GM23338 (cell line): Measurements from ENCODE around the gene COPZ1. TPM values are rescaled to one million over a fixed set of nuclear protein-coding genes. Genes with fewer than 3 reads are reported as not detected.

Source experiments
- ATAC-seq: fragments of 200-7000 bp; cut with Tn5 transposase; 3 replicates; pipeline ENCODE4 v1.9.1; 2020
- DNase-seq: peaks from one replicate; pipeline ENCODE4 v3.0.0-alpha.2; 2015; ENCODE audit warnings: low spot score
- H2AFZ ChIP-seq: fragments of 200-600 bp; sonication (generic); 2 replicates; pipeline ENCODE4 v1.8.0; 2016; ENCODE audit warnings: antibody characterized with exemption, mild to moderate bottlenecking, moderate library complexity
- H3F3A ChIP-seq: fragments of 200-600 bp; sonication (generic); replicated peaks from 2 replicates; pipeline ENCODE4 v1.8.0; 2017; ENCODE audit warnings: antibody characterized with exemption, mixed run types, low read depth
- H3K27ac ChIP-seq: fragments of 200-600 bp; sonication (generic); 2 replicates; pipeline ENCODE4 v1.6.1; 2016; ENCODE audit warnings: low read depth
- H3K27me3 ChIP-seq: fragments of 200-600 bp; sonication (generic); 2 replicates; pipeline ENCODE4 v1.8.0; 2016; ENCODE audit warnings: mild to moderate bottlenecking, mixed run types, moderate library complexity; ENCODE audit not compliant: insufficient read depth
- H3K36me3 ChIP-seq: fragments of 200-600 bp; sonication (generic); 2 replicates; pipeline ENCODE4 v1.8.0; 2016; ENCODE audit warnings: mild to moderate bottlenecking; ENCODE audit not compliant: insufficient read depth
- H3K4me1 ChIP-seq: fragments of 200-600 bp; sonication (generic); 2 replicates; pipeline ENCODE4 v1.8.0; 2016; ENCODE audit warnings: mild to moderate bottlenecking, moderate library complexity; ENCODE audit not compliant: insufficient read depth
- H3K4me2 ChIP-seq: fragments of 200-600 bp; sonication (generic); 2 replicates; pipeline ENCODE4 v1.7.1; 2017; ENCODE audit warnings: mixed run types
- H3K4me3 ChIP-seq: fragments of 200-600 bp; sonication (generic); 2 replicates; pipeline ENCODE4 v1.6.1; 2016; ENCODE audit warnings: mixed run types
- H3K79me2 ChIP-seq: fragments of 200-600 bp; sonication (generic); replicated peaks from 2 replicates; pipeline ENCODE4 v1.8.0; 2017; ENCODE audit warnings: mild to moderate bottlenecking; ENCODE audit not compliant: insufficient read depth
- H3K9me2 ChIP-seq: fragments of 200-600 bp; sonication (generic); 2 replicates; pipeline ENCODE4 v1.8.0; 2017; ENCODE audit not compliant: insufficient read depth
- H4K20me1 ChIP-seq: fragments of 200-600 bp; sonication (generic); replicated peaks from 2 replicates; pipeline ENCODE4 v1.8.0; 2017; ENCODE audit warnings: mild to moderate bottlenecking; ENCODE audit not compliant: insufficient read depth
- H3K27ac Mint-ChIP-seq: 2 replicates; pipeline ENCODE4 v1.8.0; 2020; ENCODE audit warnings: inconsistent platforms, mild to moderate bottlenecking, moderate library complexity, mixed read lengths
- H3K27me3 Mint-ChIP-seq: 3 replicates; pipeline ENCODE4 v1.8.0; 2022; ENCODE audit warnings: low read depth, mild to moderate bottlenecking, moderate library complexity, mixed read lengths, inconsistent platforms; ENCODE audit not compliant: insufficient read depth, poor library complexity
- H3K36me3 Mint-ChIP-seq: 3 replicates; pipeline ENCODE4 v1.8.0; 2021; ENCODE audit warnings: low read depth, mild to moderate bottlenecking, inconsistent platforms, moderate library complexity, mixed read lengths
- H3K4me1 Mint-ChIP-seq: 3 replicates; pipeline ENCODE4 v1.8.0; 2020; ENCODE audit warnings: mild to moderate bottlenecking, inconsistent platforms, mixed read lengths
- H3K4me3 Mint-ChIP-seq: 3 replicates; pipeline ENCODE4 v1.8.0; 2021; ENCODE audit warnings: moderate library complexity, mild to moderate bottlenecking, inconsistent platforms, mixed read lengths
- H3K9me3 Mint-ChIP-seq: 3 replicates; pipeline ENCODE4 v1.8.0; 2020; ENCODE audit warnings: moderate library complexity, mild to moderate bottlenecking, inconsistent platforms, mixed read lengths
- CREB1 ChIP-seq: fragments of 250-450 bp; sonication (Bioruptor Pico); IDR thresholded peaks from 2 replicates; pipeline ENCODE4 v1.5.0; 2020; ENCODE audit warnings: low read depth, mild to moderate bottlenecking, moderate library complexity
- EZH2 ChIP-seq: fragments of 200-600 bp; sonication (generic); IDR thresholded peaks from one replicate; pipeline ENCODE4 v1.8.0; 2017; ENCODE audit warnings: antibody characterized with exemption, mild to moderate bottlenecking, low read depth; ENCODE audit not compliant: unreplicated experiment
- EZH2phosphoT487 ChIP-seq: fragments of 200-600 bp; sonication (generic); IDR thresholded peaks from one replicate; pipeline ENCODE4 v1.8.1; 2018; ENCODE audit warnings: antibody characterized with exemption; ENCODE audit not compliant: unreplicated experiment
- JUNB ChIP-seq: IDR thresholded peaks from one replicate; pipeline ENCODE4 v1.6.1; 2016; ENCODE audit warnings: antibody characterized with exemption; ENCODE audit not compliant: unreplicated experiment
- NANOG ChIP-seq: IDR thresholded peaks from 2 replicates; pipeline ENCODE4 v1.6.1; 2016; ENCODE audit warnings: antibody characterized with exemption, borderline replicate concordance
- POLR2AphosphoS5 ChIP-seq: IDR thresholded peaks from 2 replicates; pipeline ENCODE4 v1.6.1; 2016; ENCODE audit warnings: antibody characterized with exemption, low read depth
- STAT1 ChIP-seq: IDR thresholded peaks from one replicate; pipeline ENCODE4 v1.6.1; 2016; ENCODE audit warnings: antibody characterized with exemption; ENCODE audit not compliant: unreplicated experiment
- ZNF114 ChIP-seq: fragments of 250-450 bp; sonication (Bioruptor Pico); IDR thresholded peaks from 2 replicates; pipeline ENCODE4 v1.5.0; 2020; ENCODE audit warnings: mild to moderate bottlenecking, moderate library complexity
- ZNF331 ChIP-seq: fragments of 250-450 bp; sonication (Bioruptor Pico); IDR thresholded peaks from 2 replicates; pipeline ENCODE4 v1.5.0; 2020; ENCODE audit warnings: low read depth, mild to moderate bottlenecking, moderate library complexity
- polyA plus RNA-seq: library from polyadenylated mRNA; unstranded; fragments of >200 nt; fragmentation: Nextera tagmentation; extraction: Ambion mirVana; gene quantifications from 2 replicates; pipeline ENCODE4 v1.2.1, GENCODE V29; 2016
- total RNA-seq: library from RNA; depleted of rRNA; stranded (reverse); fragments of >200 nt; shearing (Covaris generic); gene quantifications from 2 replicates; pipeline ENCODE4 v1.2.3, GENCODE V29; 2014
- TF ChIP-seq, protein P1 (sequence below): fragments of 250-450 bp; sonication (Bioruptor Pico); IDR thresholded peaks from 2 replicates; pipeline ENCODE4 v1.5.0; 2020; ENCODE audit warnings: mild to moderate bottlenecking, moderate library complexity
- TF ChIP-seq, protein P2 (sequence below): IDR thresholded peaks from one replicate; pipeline ENCODE4 v1.6.1; 2018; ENCODE audit warnings: antibody characterized with exemption; ENCODE audit not compliant: unreplicated experiment
- TF ChIP-seq, protein P3 (sequence below): IDR thresholded peaks from 2 replicates; pipeline ENCODE4 v1.6.1; 2016; ENCODE audit warnings: antibody characterized with exemption
- TF ChIP-seq, protein P4 (sequence below), 2 experiments: fragments of 200-600 bp in 1 of 2; sonication (generic) in 1 of 2; conservative IDR thresholded peaks; 2 replicates each; pipeline versions ENCODE4 v1.5.1 to v1.6.1; 2016 to 2017; ENCODE audit warnings: antibody characterized with exemption in 2 of 2, low read depth in 2 of 2, mild to moderate bottlenecking in 2 of 2, moderate library complexity in 1 of 2

Gene COPZ1
- total and polyA plus RNA-seq, 2 experiments from 2014 or later, result 79.9 to 91.2 TPM

DNA sequence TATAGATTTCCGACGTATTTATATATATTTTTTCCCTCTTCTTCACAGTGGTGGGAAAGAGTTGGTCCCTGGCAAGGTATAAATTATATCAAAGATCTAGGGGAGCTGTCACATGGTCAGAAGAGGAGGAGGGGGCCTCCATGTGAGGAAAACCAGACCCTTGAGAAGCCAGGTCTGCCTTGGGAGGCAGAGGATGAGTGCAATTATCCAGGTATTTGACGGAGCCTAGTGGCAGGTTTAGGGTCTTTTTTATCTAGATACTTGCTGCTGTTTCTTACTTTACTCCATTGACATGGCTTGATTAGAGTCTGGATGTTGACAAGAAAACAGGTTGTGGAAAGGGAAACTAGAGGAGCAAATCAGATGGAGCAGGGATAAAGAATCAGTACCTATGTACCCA, 5.5 kb downstream of the COPZ1 start:
- Histone ChIP-seq H3K4me2 (0 out of 2 replicates have a peak overlapping the region, but pooled peaks have one; percentile 14), H3K4me1 (peaks cover 27% of the 10 kb centered on the region), H3K9me2 (no peaks in the 10 kb centered on the region), H3K4me3 (no peak overlapping the region), H3F3A (peaks cover 8% of the 10 kb centered on the region), H3K27ac (no peak overlapping the region), H4K20me1 (no peaks in the 10 kb centered on the region), H3K27me3 (no peaks in the 10 kb centered on the region), H3K79me2 (peaks cover 17% of the 10 kb centered on the region), H3K36me3 (no peaks in the 10 kb centered on the region), H2AFZ (no peak overlapping the region)
- Mint-ChIP-seq H3K27ac (no peak overlapping the region), H3K36me3 (no peaks in the 10 kb centered on the region), H3K4me3 (no peak overlapping the region), H3K9me3 (no peaks in the 10 kb centered on the region), H3K27me3 (peaks cover 4% of the 10 kb centered on the region), H3K4me1 (peaks cover 26% of the 10 kb centered on the region)
- ATAC-seq, result no peak
- no peak for DNase-seq
- no peak for TF ChIP-seq JUNB
- no peak for TF ChIP-seq STAT1
- TF ChIP-seq CREB1, result no peak
- TF ChIP-seq, protein P1, sequence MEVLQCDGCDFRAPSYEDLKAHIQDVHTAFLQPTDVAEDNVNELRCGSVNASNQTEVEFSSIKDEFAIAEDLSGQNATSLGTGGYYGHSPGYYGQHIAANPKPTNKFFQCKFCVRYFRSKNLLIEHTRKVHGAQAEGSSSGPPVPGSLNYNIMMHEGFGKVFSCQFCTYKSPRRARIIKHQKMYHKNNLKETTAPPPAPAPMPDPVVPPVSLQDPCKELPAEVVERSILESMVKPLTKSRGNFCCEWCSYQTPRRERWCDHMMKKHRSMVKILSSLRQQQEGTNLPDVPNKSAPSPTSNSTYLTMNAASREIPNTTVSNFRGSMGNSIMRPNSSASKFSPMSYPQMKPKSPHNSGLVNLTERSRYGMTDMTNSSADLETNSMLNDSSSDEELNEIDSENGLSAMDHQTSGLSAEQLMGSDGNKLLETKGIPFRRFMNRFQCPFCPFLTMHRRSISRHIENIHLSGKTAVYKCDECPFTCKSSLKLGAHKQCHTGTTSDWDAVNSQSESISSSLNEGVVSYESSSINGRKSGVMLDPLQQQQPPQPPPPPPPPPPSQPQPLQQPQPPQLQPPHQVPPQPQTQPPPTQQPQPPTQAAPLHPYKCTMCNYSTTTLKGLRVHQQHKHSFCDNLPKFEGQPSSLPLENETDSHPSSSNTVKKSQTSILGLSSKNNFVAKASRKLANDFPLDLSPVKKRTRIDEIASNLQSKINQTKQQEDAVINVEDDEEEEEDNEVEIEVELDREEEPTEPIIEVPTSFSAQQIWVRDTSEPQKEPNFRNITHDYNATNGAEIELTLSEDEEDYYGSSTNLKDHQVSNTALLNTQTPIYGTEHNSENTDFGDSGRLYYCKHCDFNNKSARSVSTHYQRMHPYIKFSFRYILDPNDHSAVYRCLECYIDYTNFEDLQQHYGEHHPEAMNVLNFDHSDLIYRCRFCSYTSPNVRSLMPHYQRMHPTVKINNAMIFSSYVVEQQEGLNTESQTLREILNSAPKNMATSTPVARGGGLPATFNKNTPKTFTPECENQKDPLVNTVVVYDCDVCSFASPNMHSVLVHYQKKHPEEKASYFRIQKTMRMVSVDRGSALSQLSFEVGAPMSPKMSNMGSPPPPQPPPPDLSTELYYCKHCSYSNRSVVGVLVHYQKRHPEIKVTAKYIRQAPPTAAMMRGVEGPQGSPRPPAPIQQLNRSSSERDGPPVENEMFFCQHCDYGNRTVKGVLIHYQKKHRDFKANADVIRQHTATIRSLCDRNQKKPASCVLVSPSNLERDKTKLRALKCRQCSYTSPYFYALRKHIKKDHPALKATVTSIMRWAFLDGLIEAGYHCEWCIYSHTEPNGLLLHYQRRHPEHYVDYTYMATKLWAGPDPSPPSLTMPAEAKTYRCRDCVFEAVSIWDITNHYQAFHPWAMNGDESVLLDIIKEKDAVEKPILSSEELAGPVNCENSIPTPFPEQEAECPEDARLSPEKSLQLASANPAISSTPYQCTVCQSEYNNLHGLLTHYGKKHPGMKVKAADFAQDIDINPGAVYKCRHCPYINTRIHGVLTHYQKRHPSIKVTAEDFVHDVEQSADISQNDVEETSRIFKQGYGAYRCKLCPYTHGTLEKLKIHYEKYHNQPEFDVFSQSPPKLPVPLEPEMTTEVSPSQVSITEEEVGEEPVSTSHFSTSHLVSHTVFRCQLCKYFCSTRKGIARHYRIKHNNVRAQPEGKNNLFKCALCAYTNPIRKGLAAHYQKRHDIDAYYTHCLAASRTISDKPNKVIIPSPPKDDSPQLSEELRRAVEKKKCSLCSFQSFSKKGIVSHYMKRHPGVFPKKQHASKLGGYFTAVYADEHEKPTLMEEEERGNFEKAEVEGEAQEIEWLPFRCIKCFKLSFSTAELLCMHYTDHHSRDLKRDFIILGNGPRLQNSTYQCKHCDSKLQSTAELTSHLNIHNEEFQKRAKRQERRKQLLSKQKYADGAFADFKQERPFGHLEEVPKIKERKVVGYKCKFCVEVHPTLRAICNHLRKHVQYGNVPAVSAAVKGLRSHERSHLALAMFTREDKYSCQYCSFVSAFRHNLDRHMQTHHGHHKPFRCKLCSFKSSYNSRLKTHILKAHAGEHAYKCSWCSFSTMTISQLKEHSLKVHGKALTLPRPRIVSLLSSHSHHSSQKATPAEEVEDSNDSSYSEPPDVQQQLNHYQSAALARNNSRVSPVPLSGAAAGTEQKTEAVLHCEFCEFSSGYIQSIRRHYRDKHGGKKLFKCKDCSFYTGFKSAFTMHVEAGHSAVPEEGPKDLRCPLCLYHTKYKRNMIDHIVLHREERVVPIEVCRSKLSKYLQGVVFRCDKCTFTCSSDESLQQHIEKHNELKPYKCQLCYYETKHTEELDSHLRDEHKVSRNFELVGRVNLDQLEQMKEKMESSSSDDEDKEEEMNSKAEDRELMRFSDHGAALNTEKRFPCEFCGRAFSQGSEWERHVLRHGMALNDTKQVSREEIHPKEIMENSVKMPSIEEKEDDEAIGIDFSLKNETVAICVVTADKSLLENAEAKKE (CRISPR knock-in tag), result no peak
- TF ChIP-seq, protein P2, sequence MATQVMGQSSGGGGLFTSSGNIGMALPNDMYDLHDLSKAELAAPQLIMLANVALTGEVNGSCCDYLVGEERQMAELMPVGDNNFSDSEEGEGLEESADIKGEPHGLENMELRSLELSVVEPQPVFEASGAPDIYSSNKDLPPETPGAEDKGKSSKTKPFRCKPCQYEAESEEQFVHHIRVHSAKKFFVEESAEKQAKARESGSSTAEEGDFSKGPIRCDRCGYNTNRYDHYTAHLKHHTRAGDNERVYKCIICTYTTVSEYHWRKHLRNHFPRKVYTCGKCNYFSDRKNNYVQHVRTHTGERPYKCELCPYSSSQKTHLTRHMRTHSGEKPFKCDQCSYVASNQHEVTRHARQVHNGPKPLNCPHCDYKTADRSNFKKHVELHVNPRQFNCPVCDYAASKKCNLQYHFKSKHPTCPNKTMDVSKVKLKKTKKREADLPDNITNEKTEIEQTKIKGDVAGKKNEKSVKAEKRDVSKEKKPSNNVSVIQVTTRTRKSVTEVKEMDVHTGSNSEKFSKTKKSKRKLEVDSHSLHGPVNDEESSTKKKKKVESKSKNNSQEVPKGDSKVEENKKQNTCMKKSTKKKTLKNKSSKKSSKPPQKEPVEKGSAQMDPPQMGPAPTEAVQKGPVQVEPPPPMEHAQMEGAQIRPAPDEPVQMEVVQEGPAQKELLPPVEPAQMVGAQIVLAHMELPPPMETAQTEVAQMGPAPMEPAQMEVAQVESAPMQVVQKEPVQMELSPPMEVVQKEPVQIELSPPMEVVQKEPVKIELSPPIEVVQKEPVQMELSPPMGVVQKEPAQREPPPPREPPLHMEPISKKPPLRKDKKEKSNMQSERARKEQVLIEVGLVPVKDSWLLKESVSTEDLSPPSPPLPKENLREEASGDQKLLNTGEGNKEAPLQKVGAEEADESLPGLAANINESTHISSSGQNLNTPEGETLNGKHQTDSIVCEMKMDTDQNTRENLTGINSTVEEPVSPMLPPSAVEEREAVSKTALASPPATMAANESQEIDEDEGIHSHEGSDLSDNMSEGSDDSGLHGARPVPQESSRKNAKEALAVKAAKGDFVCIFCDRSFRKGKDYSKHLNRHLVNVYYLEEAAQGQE, result no peak
- TF ChIP-seq, protein P3, sequence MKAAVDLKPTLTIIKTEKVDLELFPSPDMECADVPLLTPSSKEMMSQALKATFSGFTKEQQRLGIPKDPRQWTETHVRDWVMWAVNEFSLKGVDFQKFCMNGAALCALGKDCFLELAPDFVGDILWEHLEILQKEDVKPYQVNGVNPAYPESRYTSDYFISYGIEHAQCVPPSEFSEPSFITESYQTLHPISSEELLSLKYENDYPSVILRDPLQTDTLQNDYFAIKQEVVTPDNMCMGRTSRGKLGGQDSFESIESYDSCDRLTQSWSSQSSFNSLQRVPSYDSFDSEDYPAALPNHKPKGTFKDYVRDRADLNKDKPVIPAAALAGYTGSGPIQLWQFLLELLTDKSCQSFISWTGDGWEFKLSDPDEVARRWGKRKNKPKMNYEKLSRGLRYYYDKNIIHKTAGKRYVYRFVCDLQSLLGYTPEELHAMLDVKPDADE, result no peak
- TF ChIP-seq, protein P4, sequence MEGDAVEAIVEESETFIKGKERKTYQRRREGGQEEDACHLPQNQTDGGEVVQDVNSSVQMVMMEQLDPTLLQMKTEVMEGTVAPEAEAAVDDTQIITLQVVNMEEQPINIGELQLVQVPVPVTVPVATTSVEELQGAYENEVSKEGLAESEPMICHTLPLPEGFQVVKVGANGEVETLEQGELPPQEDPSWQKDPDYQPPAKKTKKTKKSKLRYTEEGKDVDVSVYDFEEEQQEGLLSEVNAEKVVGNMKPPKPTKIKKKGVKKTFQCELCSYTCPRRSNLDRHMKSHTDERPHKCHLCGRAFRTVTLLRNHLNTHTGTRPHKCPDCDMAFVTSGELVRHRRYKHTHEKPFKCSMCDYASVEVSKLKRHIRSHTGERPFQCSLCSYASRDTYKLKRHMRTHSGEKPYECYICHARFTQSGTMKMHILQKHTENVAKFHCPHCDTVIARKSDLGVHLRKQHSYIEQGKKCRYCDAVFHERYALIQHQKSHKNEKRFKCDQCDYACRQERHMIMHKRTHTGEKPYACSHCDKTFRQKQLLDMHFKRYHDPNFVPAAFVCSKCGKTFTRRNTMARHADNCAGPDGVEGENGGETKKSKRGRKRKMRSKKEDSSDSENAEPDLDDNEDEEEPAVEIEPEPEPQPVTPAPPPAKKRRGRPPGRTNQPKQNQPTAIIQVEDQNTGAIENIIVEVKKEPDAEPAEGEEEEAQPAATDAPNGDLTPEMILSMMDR (conservative IDR thresholded peaks at IDR 0.05; ENCODE audit: low read depth in 2 of 2), result no peak
- no peak for TF ChIP-seq EZH2
- no peak for TF ChIP-seq ZNF114 (CRISPR knock-in tag)
- TF ChIP-seq NANOG, result no peak
- no peak for TF ChIP-seq POLR2AphosphoS5
- TF ChIP-seq EZH2phosphoT487, result no peak
- TF ChIP-seq ZNF331 (CRISPR knock-in tag), result no peak
